Osteoblast (primary cell): Measurements from ENCODE around the gene TCEA2. TPM values are rescaled to one million over a fixed set of nuclear protein-coding genes. Genes with fewer than 3 reads are reported as not detected.

ENCODE experiments used
- DNase-seq: peaks from one replicate; pipeline ENCODE4 v3.0.0; 2011; ENCODE audit warnings: low spot score, mixed read lengths; ENCODE audit not compliant: insufficient read length; ENCODE audit errors: missing footprints
- H2AFZ ChIP-seq: 2 replicates; pipeline ENCODE4 v1.6.0; 2011; ENCODE audit warnings: mild to moderate bottlenecking, low read length
- H3K27ac ChIP-seq: 2 replicates; pipeline ENCODE4 v1.5.1; 2011; ENCODE audit warnings: mild to moderate bottlenecking, low read depth, low read length, moderate library complexity
- H3K27me3 ChIP-seq: 2 replicates; pipeline ENCODE4 v1.6.0; 2012; ENCODE audit warnings: mild to moderate bottlenecking, control low read depth, inconsistent platforms, low read length, moderate library complexity; ENCODE audit not compliant: insufficient read depth
- H3K36me3 ChIP-seq: 2 replicates; pipeline ENCODE4 v1.5.1; 2011; ENCODE audit warnings: mild to moderate bottlenecking, low read length, control low read depth, moderate library complexity; ENCODE audit not compliant: insufficient read depth
- H3K4me1 ChIP-seq: 2 replicates; pipeline ENCODE4 v1.5.1; 2011; ENCODE audit warnings: mild to moderate bottlenecking, low read length, control low read depth, moderate library complexity; ENCODE audit not compliant: insufficient read depth
- H3K4me2 ChIP-seq: 2 replicates; pipeline ENCODE4 v1.6.0; 2011; ENCODE audit warnings: mild to moderate bottlenecking, low read length; ENCODE audit not compliant: insufficient read depth
- H3K4me3 ChIP-seq: fragments of 200-600 bp; sonication (generic); 3 replicates; pipeline ENCODE4 v1.5.1; 2012; ENCODE audit warnings: mild to moderate bottlenecking, low read length, inconsistent platforms; ENCODE audit not compliant: insufficient read depth
- H3K79me2 ChIP-seq: 2 replicates; pipeline ENCODE4 v1.6.0; 2012; ENCODE audit warnings: mild to moderate bottlenecking, low read length, control low read depth, inconsistent platforms; ENCODE audit not compliant: insufficient read depth
- H3K9me3 ChIP-seq: 2 replicates; pipeline ENCODE4 v1.5.1; 2011; ENCODE audit warnings: low read depth, low read length, control low read depth
- H4K20me1 ChIP-seq: 2 replicates; pipeline ENCODE4 v1.6.0; 2012; ENCODE audit warnings: mild to moderate bottlenecking, low read length, control low read depth; ENCODE audit not compliant: insufficient read depth
- total RNA-seq: library from RNA; depleted of rRNA; stranded (reverse); fragments of >200 nt; gene quantifications from 2 replicates; pipeline ENCODE4 v1.2.3, GENCODE V29; 2012
- TF ChIP-seq, protein P1 (sequence below): IDR thresholded peaks from 2 replicates; pipeline ENCODE4 v1.5.1; 2011; ENCODE audit warnings: mild to moderate bottlenecking, low read depth, low read length, moderate library complexity; ENCODE audit errors: extremely low read depth

The TCEA2 gene
- total RNA-seq, 1 donor: 31.5 TPM

DNA sequence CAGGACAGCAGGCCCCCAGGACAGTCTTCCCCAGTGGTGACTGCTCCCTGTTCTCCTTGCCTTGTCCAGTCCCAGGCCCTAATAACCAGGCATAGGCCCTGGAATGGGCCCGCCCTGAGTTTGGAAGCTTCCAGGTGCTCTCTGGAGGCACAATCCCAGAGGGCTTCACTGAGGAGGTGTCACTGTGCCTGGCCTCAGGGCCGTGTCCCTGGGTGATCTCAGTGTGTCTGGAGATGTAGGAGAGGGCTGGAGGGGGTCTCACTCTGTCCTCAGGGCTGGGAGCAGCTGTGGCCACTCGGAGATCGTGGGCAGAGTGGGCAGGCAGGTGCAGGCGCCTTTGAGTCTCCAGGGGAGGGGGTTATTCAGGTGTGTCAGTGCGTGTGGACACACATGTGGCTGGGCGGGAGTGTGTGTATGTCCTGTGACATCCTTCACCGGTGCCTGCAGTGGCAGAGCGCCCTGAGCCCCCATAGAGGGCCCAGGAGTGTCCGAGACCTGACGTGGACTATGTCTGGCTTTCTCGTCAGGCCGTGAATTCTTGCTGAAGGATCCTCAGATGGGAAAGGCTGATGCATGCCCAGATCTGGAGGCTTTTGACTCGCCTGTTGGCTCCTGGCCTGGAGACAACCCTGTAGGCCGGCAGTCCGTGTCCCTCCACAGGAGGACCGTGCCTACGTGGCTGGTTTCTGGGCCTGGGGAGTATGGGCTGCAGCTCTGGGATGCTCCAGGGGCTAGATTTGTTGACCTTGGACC is 49.9 kb downstream of the TCEA2 start:
- Histone ChIP-seq H3K27me3 (peaks cover 10% of the 10 kb centered on the region), H3K4me3 (no peak overlapping the region), H3K27ac (no peak overlapping the region), H3K9me3 (no peaks in the 10 kb centered on the region), H3K36me3 (no peaks in the 10 kb centered on the region), H3K4me1 (no peaks in the 10 kb centered on the region), H2AFZ (no peak overlapping the region), H4K20me1 (no peaks in the 10 kb centered on the region), H3K79me2 (no peaks in the 10 kb centered on the region), H3K4me2 (no peak overlapping the region)
- peak; percentile 71 for DNase-seq
- TF ChIP-seq, protein P1, sequence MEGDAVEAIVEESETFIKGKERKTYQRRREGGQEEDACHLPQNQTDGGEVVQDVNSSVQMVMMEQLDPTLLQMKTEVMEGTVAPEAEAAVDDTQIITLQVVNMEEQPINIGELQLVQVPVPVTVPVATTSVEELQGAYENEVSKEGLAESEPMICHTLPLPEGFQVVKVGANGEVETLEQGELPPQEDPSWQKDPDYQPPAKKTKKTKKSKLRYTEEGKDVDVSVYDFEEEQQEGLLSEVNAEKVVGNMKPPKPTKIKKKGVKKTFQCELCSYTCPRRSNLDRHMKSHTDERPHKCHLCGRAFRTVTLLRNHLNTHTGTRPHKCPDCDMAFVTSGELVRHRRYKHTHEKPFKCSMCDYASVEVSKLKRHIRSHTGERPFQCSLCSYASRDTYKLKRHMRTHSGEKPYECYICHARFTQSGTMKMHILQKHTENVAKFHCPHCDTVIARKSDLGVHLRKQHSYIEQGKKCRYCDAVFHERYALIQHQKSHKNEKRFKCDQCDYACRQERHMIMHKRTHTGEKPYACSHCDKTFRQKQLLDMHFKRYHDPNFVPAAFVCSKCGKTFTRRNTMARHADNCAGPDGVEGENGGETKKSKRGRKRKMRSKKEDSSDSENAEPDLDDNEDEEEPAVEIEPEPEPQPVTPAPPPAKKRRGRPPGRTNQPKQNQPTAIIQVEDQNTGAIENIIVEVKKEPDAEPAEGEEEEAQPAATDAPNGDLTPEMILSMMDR: no peak

DNA sequence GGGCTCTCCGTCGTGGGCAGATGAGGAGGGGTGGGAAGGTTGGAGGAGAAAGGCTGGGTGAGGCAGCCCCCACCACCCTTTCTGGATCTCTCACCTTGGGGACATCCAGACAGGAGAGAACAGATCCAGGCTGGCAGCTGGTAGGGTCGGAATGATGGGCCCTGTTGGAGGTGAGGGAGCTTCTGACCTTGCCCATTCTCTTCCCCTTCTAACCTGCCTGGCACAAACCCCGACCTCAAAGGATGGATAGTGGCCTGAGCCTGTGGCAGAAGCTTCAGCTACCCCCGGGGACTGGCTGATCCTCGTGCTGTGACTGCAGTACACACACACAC is 50.4 kb downstream of the TCEA2 start:
- H3K79me2 ChIP-seq: no peaks in the 10 kb centered on the region
- no peak for DNase-seq
- no peaks in the 10 kb centered on the region for H4K20me1 ChIP-seq
- H3K27me3 ChIP-seq: peaks cover 10% of the 10 kb centered on the region
- no peak overlapping the region for H3K4me2 ChIP-seq
- H3K36me3 ChIP-seq: no peaks in the 10 kb centered on the region
- H3K27ac ChIP-seq: no peak overlapping the region
- H2AFZ ChIP-seq: no peak overlapping the region
- H3K4me3 ChIP-seq: no peak overlapping the region
- no peaks in the 10 kb centered on the region for H3K4me1 ChIP-seq
- TF ChIP-seq, protein P1: no peak
- H3K9me3 ChIP-seq: no peaks in the 10 kb centered on the region

DNA sequence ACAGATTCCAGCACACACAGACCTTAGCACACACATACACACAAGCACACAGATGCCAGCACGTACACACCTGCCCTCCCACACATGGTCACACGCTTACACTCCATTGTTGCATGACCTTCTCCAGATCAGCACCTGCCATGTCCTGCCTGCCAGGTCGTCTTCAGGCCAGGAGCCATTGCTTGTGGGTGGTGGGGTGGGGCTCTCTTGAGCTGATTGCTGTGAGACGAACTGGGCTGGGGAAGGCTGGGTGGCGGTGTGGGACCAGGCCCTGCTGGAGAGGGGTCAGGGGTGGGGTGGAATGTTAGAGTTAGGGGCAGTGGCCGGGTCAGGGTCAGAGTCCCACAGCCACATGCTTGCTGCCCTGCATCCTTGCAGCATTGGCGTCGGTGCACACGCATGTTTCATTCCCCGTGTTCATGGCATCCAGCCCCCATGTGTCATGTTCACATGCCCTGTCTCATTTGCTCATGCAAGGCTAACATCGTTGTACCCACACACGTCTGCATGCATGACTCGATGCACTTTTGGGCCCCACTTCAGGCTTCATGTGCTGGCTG is 50.9 kb downstream of the TCEA2 start:
- Histone ChIP-seq H2AFZ (no peak overlapping the region), H3K4me2 (no peak overlapping the region), H4K20me1 (no peaks in the 10 kb centered on the region), H3K4me1 (no peaks in the 10 kb centered on the region), H3K4me3 (no peak overlapping the region), H3K79me2 (no peaks in the 10 kb centered on the region), H3K36me3 (no peaks in the 10 kb centered on the region), H3K9me3 (no peaks in the 10 kb centered on the region), H3K27me3 (peaks cover 10% of the 10 kb centered on the region), H3K27ac (no peak overlapping the region)
- peak; percentile 60 for DNase-seq
- TF ChIP-seq, protein P1: no peak

DNA sequence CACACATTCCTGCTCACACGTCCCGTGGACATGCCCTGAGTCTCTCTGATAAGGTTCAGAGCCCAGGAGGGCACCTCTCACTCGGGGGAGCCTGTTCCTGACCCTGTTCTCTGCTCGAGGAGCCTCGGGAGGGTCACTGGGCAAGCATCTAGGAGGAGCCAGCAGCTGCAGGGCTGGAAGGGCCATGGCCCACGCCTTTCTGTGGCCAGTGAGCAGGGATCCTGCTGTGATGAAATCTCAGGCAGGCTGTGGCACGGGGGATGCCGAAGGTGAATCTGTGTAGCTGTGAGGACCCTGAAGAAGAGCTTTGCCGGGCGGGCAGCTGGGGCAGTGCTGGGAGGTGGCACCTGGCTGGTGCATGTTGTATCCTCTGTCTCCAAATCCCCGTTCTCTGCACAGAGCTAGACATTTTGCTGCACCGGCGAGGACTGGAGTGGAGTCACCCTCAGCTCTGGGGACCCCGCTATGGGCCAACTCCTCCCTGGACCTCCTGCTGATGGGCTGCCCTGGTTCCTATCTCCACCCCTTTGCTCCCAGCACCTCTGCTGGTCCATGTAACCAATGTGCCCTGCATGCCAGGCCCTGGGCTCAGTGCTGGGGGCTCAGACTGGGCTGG is 51.5 kb downstream of the TCEA2 start:
- Histone ChIP-seq H3K27ac (no peak overlapping the region), H3K79me2 (no peaks in the 10 kb centered on the region), H3K4me2 (no peak overlapping the region), H3K36me3 (no peaks in the 10 kb centered on the region), H2AFZ (no peak overlapping the region), H4K20me1 (no peaks in the 10 kb centered on the region), H3K4me1 (no peaks in the 10 kb centered on the region), H3K9me3 (no peaks in the 10 kb centered on the region), H3K4me3 (no peak overlapping the region), H3K27me3 (peaks cover 10% of the 10 kb centered on the region)
- TF ChIP-seq, protein P1: no peak
- peak; percentile 76 for DNase-seq
